ENCODE results near the gene NOTUM. TPM values are rescaled to one million over a fixed set of nuclear protein-coding genes. Genes with fewer than 3 reads are reported as not detected.

The NOTUM gene
- total RNA-seq, 1 donor from 2014 or later: 1.6 TPM

DNA sequence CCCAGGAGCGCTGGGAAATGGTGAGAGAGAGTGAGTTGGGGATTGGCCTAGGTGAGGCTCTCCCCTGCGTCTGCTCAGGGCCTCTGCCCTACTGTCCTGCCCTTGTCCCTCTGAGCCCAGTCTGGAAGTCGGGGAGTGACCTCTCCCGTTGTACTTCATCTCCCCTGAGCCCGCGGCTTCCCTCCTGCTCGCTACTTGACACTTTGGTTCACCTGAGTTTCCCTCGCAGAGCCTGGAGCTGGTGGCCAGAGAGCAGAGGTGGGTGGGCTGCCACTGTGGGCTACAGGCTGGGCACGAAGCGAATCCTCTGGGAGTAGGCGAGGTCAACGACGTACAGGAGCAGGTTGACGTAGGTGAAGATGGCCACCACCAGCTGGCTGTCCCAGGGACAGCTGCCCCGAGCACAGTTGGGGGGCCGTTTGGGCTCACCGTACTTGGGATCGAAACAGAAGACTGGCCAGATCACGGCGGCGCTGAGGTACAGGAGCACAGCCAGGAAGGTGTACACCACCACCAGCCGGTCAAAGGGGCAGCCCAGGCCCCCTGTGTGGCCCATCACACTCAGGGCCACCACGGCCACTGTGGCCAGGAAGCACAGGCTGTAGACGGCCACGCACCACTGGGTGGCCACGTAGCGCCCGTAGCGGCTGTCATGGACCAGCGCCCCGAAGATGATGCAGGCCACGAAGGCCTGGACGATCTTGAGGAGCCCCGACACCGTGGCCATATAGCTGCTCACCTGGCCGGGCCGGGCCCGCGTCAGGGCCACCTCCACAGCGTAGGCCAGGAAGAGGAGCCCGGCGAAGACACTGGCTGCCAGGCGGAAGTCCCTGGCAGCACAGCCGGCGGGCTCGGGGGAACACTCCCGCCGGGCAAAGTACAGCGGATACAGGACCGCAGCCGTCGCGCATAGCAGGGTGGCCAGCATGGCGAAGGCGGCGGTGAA lies 20.2 kb downstream of the NOTUM start:
- intact Hi-C loops (cut with micrococcal nuclease): no loop called here

DNA sequence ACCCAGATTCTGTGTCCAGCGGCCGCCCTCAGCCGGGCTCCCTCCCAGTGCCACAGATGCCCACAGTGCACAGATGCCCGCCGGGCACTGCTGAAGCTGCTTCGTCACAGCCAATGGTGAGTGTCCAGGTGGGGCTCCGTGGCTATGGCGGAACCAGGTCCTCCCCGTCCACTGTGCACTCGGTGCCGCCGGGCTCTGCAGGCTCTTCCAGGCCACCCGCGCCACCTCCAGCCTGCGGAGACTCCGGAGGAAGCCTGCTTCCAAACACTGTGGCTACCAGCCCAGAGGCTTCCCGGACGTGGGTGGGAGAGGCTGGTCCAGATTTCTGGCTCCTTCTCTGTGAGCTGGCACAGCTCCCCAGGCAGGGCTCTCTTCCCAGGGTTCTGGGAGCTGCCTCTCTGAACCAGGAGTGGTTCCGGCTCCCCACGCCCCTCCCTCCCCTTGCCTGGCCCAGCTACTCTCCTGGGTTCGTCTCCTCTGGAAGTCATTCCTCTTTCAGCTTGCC lies 21.1 kb downstream of the NOTUM start:
- intact Hi-C loops (cut with micrococcal nuclease): no loop called here

DNA sequence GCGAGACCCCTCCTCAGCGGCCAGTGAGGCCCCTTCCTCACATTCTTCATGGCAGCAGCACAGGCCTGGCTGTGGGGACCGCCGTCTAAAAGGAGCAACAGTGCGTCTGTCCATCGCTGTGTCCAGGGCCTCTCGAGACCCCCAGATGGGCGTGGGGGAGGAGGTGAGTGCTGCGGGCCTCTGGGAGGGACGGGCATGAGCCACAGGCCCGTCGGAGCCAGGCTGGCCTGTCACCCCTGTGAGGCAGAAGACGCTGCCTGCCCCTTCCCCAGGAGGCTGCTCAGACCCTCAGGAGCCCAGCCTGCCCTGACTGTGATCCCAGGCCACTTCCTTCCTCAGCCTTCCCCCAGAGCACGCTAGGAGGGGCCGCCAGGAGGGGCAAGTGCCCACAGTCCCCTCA lies 21.8 kb downstream of the NOTUM start:
- intact Hi-C loops (cut with micrococcal nuclease): no loop called here

DNA sequence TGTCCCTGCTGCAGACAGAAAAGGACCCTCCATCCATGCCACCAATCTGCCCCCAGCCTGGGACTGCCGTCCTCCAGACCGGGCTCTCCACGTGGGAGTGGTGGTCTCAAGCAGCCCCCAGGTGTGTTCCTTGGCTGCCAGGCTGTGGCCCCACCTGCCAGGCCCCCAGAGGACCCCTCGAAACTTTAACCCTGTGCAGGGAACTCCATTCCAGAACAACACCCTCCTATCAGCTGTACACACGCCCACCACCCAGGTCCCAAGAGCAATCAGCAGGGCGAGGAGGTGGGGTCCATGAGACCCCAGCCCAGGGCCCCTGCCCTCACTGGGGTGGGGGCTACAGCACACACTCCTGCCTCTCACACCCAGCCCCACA lies 25.3 kb downstream of the NOTUM start:
- intact Hi-C loops (cut with micrococcal nuclease): loop anchor here (2.0 kb wide), 1 partner anchor 41 kb away; the partner anchor contains the start of gene ASPSCR1

DNA sequence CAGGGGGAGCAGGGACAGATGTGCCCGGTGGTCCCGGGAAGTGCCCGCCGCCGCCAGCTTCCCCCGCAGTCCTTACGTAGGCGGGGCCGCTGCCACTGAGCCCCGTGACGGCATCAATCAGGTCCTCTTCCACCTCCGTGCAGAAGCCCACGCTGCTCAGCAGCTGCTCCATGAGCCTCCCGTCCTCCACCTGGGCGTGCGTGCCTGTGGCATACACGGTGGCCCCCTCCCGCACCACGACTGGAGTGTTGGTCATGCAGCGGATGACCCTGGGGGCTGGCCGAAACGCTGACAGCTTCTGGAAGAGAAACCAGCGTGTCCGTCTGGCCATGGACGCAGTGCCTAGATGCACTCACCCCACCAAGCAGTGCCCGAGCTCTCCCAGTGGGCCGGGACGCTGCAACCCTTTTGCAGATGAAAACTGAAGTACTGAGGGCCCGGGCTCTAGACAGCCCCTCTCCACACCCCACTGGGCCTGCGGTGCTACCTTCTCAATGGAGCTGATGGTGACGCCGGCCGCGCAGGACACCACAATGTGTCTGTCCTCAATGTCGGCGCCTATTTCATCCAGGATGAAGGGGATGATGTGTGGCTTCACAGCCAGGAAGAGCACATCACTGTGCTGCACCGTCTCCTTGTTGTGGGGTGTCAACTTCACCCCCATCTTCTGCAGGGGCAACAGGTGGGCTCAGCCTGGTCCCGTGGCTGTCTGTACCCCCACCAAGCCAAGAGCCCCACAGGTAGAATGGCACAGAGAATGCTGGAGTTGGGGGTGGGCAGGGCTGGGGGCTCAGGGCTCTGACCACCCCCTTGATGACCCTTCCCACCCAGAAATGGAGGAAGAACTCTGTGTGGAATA lies 25.9 kb downstream of the NOTUM start:
- intact Hi-C loops (cut with micrococcal nuclease): no loop called here

DNA sequence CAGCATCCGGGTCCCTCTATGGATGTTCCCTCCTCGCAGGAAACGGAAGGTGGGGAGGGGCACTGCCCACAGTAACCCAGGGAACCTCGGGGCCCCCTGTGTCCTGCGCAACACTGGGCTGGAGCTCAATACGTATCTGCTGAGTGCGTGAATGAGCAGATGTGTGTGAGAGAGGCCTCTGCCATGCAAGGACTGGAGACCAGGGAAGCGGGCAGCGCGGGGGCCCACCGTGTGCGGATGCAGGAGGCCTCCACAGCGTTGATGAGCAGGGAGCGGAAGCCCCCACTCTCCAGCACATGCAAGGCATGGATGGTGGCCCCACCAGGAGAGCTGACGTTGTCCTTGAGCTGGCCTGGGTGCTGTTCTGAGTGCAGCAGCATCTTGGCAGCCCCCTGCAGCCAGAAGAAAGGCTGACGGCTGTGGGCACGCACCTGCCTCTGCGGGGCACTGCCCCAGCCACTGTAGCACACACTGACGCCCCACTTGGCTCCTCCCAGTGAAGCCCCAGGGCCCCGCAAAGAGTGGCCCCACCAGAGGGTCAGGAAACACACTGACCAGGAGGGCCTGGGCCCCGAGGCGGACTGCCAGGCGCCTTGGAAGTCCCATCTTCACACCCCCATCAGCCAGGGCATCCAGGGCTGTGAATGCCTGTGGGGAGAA lies 26.8 kb downstream of the NOTUM start:
- intact Hi-C loops (cut with micrococcal nuclease): no loop called here

DNA sequence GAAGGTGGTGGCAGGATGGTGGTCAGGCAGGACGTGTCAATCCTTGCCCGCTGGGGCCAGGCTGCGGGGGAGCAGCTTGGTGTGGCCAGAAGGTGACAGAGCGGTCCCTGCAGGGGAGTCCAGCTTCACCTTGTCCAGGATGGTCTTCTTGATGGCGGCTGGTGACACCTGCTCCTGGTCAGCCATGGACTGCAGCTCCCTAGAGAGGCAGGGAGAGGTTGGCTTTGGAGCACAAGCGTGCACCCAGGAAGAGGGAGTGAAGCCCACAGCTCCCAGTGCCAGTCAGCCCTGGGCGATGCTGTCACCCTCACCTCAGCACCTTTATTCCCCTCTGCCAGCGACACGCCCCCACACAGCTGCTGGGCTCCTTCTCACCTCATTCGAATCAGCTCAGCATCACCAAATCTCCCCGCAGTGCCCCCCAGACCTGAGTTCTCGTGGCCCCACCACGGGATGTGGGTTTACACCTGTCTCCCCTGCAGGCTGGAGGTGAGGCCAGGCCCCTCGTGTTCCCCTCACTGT lies 27.7 kb downstream of the NOTUM start:
- intact Hi-C loops (cut with micrococcal nuclease): no loop called here

DNA sequence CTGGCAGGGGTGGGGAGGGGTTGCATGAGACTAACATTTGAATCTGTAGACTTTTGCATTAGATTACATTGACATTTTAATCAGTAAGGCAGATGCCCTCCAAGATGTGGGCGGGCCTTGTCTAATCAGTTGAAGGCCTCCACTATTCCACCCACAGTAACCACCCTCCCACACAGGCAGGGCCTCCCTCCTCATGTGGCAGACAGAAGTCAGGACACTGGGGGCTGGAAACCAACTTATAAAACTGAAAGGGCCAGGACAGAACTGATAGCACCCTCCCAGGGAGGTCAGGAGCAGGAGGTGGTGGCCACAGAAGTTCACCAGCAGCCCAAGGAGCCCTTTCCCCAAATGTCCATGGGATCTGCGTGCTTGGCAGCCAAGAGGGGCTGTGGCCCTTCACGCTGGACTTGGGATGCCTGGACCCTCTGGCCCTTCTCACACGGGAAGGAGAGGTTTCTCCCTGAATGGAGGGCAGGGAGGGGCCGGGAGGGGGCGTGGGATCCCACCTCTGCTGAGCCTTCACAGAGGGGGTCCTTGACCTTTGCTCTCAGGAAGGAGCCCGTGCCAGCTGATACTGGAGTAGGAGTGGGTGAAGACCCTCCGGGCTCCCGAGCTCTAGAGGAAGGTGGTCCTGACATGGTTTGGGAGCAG lies 28.5 kb downstream of the NOTUM start:
- intact Hi-C loops (cut with micrococcal nuclease): no loop called here

DNA sequence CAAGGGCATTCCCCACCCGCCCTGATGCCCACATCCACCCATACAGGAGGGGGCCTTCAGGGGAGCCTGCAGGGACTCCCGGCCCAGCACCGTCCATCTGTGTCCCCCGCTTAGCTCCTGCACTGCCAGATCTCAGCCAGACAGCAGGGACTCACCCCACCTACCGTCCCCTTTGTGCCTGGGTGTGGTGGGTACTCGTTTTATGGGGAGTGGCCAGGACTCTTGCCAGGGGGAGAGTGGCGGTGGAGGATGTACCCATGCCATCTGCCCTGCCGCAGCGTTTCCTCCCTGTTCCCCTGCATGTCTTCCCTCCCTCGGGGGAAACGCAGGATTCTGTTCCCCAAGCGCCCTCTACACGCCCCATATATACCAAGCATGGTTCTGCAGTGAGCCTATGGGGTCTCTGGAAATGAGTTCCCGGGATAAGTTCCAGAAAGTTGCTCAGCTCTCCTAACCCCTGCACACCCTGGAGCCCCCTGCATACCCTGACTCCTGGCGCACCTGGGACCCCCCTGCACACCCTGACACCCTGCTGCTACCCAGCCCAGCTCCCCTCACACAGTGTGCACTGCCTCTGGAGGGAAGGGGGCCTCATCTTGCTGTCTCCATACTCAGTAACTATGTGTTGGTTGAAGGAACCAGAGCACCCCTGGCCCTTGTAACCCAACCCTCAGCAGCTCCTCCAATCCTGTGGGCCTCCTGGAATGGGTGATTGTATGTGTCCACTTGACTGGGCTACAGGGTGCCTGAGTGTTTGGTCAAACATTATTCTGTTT lies 29.2 kb downstream of the NOTUM start:
- intact Hi-C loops (cut with micrococcal nuclease): no loop called here

DNA sequence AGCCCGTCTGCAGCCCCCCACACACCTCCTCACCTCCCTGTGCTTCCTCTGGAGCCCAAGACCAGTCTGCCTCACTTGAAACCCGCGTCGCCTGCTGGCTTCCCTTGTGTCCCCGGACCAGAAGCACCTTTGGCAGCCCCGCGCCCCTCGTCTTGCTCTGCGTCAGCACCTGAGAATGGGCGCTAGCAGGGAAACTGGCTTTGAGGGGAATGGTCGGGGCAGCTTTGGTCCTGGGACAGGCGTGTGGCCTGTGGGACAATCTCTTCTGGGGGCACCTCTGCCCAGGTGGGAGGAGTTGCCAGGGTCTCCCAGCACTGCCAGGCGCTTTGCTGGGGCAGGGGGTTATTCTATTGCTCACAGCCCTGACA lies 29.8 kb downstream of the NOTUM start:
- intact Hi-C loops (cut with micrococcal nuclease): no loop called here

DNA sequence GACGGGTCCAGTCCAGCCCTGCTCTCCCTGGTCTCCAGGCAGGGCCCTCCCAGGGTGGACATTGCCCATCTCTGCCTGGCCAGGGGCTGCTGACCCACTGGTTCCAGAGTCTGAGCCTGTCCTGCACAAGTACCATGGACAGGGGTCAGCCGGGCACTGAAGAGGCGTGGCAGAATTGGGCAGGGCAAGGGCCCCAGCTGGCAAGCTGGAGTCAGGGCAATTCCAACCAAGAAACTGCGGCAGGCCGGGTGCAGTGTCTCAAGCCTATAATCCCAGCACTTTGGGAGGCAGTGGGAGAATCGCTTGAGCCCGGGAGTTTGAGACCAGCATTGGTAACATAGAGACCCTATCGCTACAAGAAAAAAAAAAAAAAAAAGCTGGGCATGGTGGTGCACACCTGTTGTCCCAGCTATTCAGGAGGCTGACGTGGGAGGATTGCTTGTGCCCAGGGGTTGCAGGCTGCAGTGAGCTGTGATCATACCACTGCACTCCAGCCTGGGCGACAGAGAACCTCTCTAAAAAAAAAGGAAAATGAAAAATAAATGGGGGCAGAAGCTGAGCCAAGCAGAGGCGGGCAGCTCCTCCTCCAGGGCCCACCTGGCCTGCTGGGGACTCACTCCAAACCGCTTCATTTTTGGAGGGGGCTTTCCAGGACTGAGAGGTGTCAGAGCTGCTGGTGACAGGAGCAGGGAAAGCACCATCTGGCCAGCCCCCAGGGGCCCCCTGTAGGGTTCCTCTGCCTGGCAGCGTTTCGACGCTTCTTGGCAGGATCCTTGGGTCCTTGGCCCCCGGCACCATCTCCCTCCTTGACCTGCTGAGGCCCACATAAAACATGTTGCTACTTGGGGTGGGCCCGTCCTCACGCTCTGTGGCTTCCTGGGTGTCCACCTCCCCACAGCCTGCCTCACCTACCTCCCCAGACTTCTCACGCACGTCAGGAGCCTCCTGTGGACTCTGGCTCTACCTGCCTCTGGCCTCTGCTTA lies 30.6 kb downstream of the NOTUM start:
- intact Hi-C loops (cut with micrococcal nuclease): no loop called here

DNA sequence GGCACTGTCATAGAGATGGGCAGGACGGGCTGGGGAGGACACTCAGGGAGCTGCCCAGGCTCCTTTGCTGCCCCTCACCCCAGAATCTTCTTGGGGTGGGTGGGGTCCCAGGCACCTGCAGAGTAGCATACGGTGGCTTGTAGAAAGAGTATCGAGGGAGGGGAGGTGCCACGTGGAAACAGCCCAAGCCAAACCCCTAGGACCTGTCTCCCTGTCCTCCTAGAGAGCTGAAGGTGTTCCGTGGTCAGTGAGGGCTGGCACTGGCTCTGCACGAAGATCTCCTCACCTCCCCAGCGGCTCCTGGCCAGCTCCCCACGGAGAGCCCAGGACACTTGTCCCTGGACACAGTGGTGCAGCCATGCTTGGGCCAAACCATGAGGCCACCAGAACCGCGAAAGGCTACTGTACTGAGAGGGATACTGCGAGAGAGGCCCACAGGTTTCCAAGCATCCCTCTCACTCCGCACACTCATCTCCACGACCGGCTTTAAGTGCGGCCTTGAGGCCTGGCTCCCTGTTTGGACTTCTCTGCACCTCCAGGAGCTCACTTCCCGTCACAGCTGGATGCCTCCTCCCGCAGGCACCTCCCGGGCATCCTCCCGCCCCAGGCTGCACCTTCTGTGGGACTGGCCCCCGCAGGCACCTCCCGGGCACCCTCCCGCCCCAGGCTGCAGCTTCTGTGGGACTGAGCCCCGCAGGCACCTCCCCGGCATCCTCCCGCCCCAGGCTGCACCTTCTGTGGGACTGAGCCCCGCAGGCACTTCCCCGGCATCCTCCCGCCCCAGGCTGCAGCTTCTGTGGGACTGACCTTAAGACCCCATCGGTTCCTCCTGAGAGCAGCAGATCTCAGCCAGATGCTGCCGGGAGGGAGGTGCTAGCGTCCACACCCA lies 31.5 kb downstream of the NOTUM start:
- intact Hi-C loops (cut with micrococcal nuclease): loop anchor here (2.0 kb wide), 1 partner anchor 97 kb away; the partner anchor contains the start of gene MCRIP1

DNA sequence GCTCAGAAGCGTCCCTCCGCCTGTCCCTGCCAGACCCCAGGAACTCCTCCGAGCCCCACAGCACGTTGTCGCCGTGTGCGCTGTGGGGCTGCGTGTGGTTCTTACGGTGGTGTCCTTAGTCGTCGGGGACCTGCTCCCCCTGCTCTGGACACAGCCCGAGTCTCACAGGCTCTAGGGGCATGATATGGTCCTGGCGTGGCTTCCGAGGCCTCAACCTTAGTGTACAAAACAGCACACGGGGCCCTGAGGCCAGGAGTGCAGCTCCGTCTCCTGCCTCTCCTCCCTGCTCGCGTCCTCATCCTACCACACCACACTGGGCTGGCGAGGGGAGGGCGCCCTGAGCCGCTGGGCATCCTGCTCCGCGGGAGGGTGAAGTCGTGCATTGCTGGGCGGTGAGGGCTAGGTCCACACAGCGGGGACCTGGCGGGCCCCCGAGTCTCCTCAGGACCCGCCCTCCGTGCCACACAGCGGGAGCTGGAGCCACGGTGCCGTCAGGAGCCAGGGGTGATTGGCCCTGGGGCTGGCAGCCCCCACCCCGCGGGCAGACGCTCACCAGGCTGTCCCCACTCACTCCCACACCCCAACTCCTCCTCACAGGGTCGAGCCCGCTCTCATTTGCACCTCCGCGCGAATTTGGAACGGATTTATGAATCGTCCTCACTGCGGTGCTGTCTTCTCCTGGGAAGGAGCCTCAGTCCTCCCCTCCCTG lies 32.3 kb downstream of the NOTUM start:
- intact Hi-C loops (cut with micrococcal nuclease): loop anchor here (2.0 kb wide), 1 partner anchor 96 kb away; the partner anchor contains the start of gene MCRIP1

DNA sequence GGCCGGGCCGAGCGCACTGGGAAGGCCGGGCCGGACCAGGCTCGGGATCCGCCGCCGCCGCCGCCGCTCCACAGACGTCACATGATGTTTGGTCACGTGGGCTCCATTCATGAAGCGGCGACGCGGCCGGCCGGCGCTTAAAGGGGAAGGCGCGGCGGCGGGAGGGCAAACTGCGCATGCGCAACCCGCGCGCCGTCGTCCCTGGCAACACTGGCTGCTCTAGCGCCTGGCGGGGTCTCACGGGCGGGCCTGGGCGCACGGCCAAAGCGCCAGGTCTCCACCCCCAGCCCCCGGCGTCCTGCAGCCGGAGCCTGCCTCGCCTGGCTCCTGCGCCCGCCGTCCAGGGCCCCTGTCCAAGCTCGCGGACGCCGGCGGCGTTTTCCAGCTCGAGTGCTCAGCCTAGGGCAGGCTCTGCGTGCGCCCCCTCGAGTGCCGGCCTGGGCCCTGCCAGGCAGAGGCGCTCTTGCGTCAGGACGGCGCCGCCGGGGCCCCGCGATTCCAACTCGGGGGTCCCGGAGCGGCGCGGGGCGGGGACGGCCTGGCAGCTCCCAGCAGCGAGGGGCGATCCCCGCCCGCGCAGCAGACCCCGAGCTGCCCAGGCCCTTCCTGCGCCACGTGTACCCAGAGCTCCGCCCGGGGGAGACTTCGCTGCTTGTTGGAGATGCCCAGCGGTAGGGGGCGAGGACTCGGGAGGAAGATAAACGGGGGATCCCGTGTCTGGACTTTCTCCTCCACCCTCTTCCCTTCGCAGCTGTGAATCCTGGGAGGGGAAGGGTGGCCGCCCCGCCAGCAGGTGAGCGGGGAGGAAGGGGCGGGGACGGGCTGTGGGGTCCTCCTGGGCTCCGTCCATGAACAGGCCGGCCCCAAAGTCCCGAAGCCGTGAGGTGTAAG lies 33.1 kb downstream of the NOTUM start, which contains the start of gene MAFG:
MAFG (minus strand) TSS at position 83 of the 891 bp plus-strand sequence. CDS start 4,550 bp downstream, outside the sequence.
- intact Hi-C loops (cut with micrococcal nuclease): loop anchor here (1.0 to 2.0 kb wide), 7 partner anchors 9 to 95 kb away; partner anchors contain the start of genes ALYREF, ANAPC11, LRRC45 and MCRIP1

DNA sequence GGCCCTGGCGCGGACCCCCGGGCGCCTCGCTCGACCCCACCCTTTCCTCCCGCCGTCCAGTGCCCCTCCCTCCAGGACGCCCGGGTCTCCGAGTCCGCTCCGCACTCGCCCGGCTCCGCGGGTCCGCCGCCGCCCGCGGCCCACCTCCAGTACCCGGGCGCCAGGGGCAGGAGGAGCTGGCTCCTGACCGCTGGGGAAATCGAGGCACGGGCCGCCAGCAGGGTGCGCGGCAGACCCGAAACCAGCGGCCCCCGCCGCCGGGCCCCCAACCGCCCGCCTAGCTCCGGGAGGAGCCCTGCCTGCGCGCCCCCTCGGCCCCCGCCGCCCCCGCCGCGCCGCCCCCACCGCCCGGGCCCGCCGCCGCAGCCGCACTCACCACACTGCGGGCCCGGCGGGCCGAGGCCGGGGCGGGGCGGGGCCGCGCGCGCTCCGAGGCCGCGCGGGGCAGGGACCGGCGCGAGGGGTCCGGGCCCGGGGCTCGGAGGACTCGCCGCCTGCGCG lies 33.8 kb downstream of the NOTUM start:
- intact Hi-C loops (cut with micrococcal nuclease): loop anchor here (1.0 to 2.0 kb wide), 6 partner anchors 9 to 96 kb away; partner anchors contain the start of genes ALYREF, ANAPC11, LRRC45 and P4HB
